Osteocyte (in vitro differentiated cells): ENCODE data around the gene ATP5MK. TPM values are rescaled to one million over a fixed set of nuclear protein-coding genes. Genes with fewer than 3 reads are reported as not detected.

Experiments
- DNase-seq: peaks from one replicate; pipeline ENCODE4 v3.0.0; 2021; ENCODE audit warnings: mixed read lengths; ENCODE audit not compliant: unreplicated experiment; ENCODE audit errors: extremely low spot score
- H3K27ac Mint-ChIP-seq: one replicate; pipeline ENCODE4 v1.8.0; 2021; ENCODE audit warnings: mild to moderate bottlenecking, mixed read lengths; ENCODE audit not compliant: unreplicated experiment
- H3K27me3 Mint-ChIP-seq: one replicate; pipeline ENCODE4 v1.8.0; 2021; ENCODE audit warnings: mixed read lengths; ENCODE audit not compliant: unreplicated experiment
- H3K36me3 Mint-ChIP-seq: one replicate; pipeline ENCODE4 v1.8.0; 2021; ENCODE audit warnings: mixed read lengths; ENCODE audit not compliant: unreplicated experiment
- H3K4me1 Mint-ChIP-seq: one replicate; pipeline ENCODE4 v1.8.0; 2021; ENCODE audit warnings: mixed read lengths; ENCODE audit not compliant: unreplicated experiment
- H3K4me3 Mint-ChIP-seq: one replicate; pipeline ENCODE4 v1.8.0; 2021; ENCODE audit warnings: mild to moderate bottlenecking, moderate library complexity, mixed read lengths; ENCODE audit not compliant: unreplicated experiment
- H3K9me3 Mint-ChIP-seq: one replicate; pipeline ENCODE4 v1.8.0; 2021; ENCODE audit warnings: mixed read lengths; ENCODE audit not compliant: unreplicated experiment
- CTCF ChIP-seq: fragments of 200-600 bp; sonication (generic); IDR thresholded peaks from 2 replicates; pipeline ENCODE4 v1.5.0; 2021; ENCODE audit warnings: antibody characterized with exemption, mild to moderate bottlenecking, moderate library complexity
- total RNA-seq: library from RNA; stranded (reverse); gene quantifications from 2 replicates; pipeline ENCODE4 v1.2.1, GENCODE V29; 2021

The ATP5MK gene
- total RNA-seq, 1 donor from 2014 or later = 307 TPM

GRCh38 chr10:103397191-103397825, 1.0 kb upstream of the ATP5MK start:
- Mint-ChIP-seq H3K4me3 (peak overlapping the region; percentile 97), H3K27me3 (no peaks in the 10 kb centered on the region), H3K9me3 (no peaks in the 10 kb centered on the region), H3K27ac (peak overlapping the region; percentile 95), H3K4me1 (peaks cover 49% of the 10 kb centered on the region), H3K36me3 (peaks cover 16% of the 10 kb centered on the region)
- TF ChIP-seq CTCF = no peak
- no peak for DNase-seq

- Mint-ChIP-seq H3K4me3 (peak overlapping the region; percentile 97), H3K36me3 (peaks cover 21% of the 10 kb centered on the region), H3K27me3 (no peaks in the 10 kb centered on the region), H3K4me1 (peaks cover 49% of the 10 kb centered on the region), H3K9me3 (no peaks in the 10 kb centered on the region), H3K27ac (peak overlapping the region; percentile 95)
- no peak for DNase-seq
- no peak for TF ChIP-seq CTCF
These were observed 463 bp upstream of the ATP5MK start for GRCh38 chr10:103396789-103397087.

GRCh38 chr10:103395754-103396066, 565 bp downstream of the ATP5MK start:
- Mint-ChIP-seq H3K4me1 (peaks cover 49% of the 10 kb centered on the region), H3K4me3 (peak overlapping the region; percentile 97), H3K36me3 (peaks cover 26% of the 10 kb centered on the region), H3K27me3 (no peaks in the 10 kb centered on the region), H3K27ac (peak overlapping the region; percentile 95), H3K9me3 (no peaks in the 10 kb centered on the region)
- DNase-seq = no peak
- TF ChIP-seq CTCF = no peak

GRCh38 chr10:103394180-103394579, 2.1 kb downstream of the ATP5MK start:
- Mint-ChIP-seq H3K27me3 (no peaks in the 10 kb centered on the region), H3K36me3 (peaks cover 20% of the 10 kb centered on the region), H3K4me3 (peak overlapping the region; percentile 45), H3K27ac (no peak overlapping the region), H3K4me1 (peaks cover 49% of the 10 kb centered on the region), H3K9me3 (no peaks in the 10 kb centered on the region)
- TF ChIP-seq CTCF = no peak
- DNase-seq = no peak

- Mint-ChIP-seq H3K4me1 (no peaks in the 10 kb centered on the region), H3K36me3 (peaks cover 23% of the 10 kb centered on the region), H3K9me3 (no peaks in the 10 kb centered on the region), H3K4me3 (no peak overlapping the region), H3K27ac (no peak overlapping the region), H3K27me3 (no peaks in the 10 kb centered on the region)
- no peak for DNase-seq
- TF ChIP-seq CTCF = no peak
These were observed 13.5 kb downstream of the ATP5MK start for GRCh38 chr10:103382769-103383168.
